Choroid plexus epithelial cell (primary cell): ENCODE data around the gene OVOL1.
"Not testable (repeated sequence)": the region's sequence is repeated elsewhere in the genome, so short reads cannot be mapped to it uniquely, and the experiment has no call there.

Experiments
- DNase-seq: peaks from one replicate; pipeline ENCODE4 v3.0.0-alpha.2; 2010; ENCODE audit warnings: low read depth
- H3K4me3 ChIP-seq: 2 replicates; pipeline ENCODE4 v1.5.1; 2011; ENCODE audit warnings: low read depth, mild to moderate bottlenecking, control low read depth, low read length, moderate library complexity
- CTCF ChIP-seq: conservative IDR thresholded peaks from 2 replicates; pipeline ENCODE4 v1.5.1; 2011; ENCODE audit warnings: low read depth, mild to moderate bottlenecking, control low read depth, inconsistent platforms, low read length, moderate library complexity

Gene OVOL1

DNA sequence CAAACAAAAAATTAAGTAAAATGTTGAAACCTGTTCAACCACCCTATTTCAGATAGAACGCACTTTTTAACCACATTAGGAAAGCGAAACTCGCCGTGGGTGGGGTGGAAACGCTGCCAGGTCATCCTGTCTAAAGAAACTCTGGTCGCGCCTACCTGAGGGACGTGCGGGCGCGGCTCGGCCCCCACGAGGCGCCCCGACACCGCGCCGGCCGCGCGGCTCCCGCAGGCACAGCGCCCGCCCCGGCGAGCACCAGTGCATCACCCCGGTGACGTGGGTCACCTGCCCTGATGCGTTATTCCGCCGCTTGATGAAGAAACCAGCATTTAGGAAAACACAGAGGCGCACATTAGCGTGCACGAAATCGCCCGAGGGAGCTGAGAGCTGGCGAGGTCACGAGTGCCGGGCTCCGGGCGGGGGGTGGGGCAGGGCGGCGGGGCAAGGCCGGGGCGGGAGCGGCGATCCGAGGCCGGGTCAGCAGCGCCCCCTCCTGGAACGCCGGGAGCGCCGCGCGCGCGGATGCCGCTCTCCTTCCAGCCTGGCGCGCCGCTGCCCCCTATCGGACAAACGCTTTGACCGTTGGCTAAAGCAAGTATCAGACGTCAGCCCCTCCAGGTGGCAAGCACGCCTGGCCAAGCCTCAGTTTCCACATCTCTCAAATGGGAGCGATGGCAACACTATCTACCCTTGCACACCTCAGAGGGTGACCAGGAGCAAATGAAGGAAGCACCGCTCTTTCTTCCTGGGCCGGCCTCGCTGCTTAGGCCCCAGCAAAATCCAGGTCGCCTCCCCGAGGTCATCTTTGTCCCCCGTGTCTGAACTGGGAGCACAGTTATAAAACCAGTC lies 31.2 kb downstream of the OVOL1 start:
- peak; percentile 90 for DNase-seq
- TF ChIP-seq CTCF = peak; percentile 83
- peak overlapping the region; percentile 81 for H3K4me3 ChIP-seq

DNA sequence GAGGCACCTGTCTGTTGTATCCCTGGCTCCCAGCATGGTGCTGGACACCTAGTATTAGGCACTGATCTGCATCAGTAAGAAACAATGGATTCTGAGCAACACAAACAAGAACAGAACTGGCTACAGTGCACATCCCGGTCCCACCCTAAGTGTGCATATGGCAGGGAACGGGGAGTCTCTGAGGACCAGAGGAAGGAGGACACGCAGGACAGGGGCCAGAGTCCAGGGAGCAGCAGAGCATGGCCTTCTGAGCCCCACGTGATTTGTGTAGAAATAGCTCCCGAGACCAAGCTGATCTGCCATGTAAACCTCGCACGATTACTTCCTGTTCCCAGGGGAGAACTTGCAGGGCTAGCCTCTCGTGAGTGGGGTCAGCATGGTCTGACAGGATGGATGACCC lies 34.2 kb downstream of the OVOL1 start:
- H3K4me3 ChIP-seq = no peak overlapping the region
- DNase-seq = no peak
- no peak for TF ChIP-seq CTCF

DNA sequence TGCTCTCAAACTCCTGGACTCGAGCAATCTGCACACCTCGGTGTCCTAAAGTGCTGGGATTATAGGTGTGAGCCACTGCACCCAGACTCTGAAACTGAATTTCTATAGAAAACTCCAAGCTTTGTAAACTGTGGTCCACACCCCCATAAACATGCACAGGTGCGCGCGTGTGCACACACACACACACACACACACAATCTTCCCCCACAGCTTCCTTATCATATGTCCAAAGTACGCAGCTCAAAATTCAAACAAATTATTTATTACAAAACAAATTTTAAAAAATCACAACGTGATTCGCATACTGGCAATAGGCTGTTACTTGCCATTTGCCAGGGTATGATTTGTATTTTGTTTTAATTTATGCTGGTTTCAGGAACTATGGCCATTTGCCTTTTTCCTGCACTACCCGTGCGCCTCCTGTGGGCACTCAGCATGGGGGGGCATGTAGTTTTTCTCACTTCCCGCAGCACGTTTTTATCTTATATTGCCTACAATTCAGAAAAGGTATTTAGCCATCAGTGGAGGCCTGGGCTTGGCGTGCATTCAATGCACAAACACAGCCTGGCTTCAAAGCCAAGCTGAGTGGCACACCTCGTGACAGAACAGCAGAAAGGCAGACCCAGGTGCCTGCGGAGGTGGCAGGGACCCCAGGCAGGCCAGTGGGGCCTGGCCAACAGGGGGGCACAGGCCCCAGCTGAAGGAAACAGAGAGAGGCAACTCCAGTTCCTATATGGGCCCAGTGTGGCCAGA lies 36.1 kb downstream of the OVOL1 start:
- DNase-seq = no peak
- TF ChIP-seq CTCF = no peak
- H3K4me3 ChIP-seq = no peak overlapping the region

GRCh38 chr11:65826984-65827735 lies 40.3 kb downstream of the OVOL1 start:
- TF ChIP-seq CTCF = no peak
- DNase-seq = no peak
- no peak overlapping the region for H3K4me3 ChIP-seq

DNA sequence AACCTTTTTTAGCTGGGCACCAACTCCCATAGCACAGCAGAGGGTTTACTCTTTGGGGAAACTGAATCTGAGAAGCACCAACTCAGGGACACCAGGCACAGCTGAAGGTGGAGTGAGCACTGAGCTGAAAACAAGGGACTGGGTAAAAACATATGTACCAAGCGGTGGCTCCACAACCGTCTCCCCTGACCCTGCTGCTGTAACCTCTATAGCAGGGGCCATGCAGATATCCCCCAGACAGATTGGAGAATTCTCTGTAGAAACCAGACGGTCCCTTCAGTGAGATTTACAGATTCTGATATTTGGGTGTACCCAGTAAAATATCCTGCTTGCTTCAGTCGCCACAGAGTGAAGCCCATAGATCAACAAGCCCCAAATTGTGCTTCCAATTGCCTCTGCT lies 42.6 kb downstream of the OVOL1 start:
- no peak for TF ChIP-seq CTCF
- DNase-seq = no peak
- no peak overlapping the region for H3K4me3 ChIP-seq

DNA sequence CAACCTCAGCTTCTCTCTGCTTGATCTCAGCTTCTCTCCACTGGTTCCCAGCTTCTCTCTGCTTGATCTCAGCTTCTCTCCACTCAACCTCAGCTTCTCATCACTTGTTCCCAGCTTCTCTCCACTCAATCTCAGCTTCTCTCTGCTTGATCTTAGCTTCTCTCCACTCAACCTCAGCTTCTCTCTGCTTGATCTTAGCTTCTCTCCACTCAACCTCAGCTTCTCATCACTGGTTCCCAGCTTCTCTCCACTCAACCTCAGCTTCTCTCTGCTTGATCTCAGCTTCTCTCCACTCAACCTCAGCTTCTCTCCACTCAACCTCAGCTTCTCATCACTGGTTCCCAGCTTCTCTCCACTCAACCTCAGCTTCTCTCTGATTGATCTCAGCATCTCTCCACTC lies 45.4 kb downstream of the OVOL1 start:
- H3K4me3 ChIP-seq, DNase-seq: not testable (repeated sequence)
